Dermis microvascular lymphatic vessel endothelial cell (primary cell): ENCODE data around the gene BLID. TPM values are rescaled to one million over a fixed set of nuclear protein-coding genes. Genes with fewer than 3 reads are reported as not detected.

Experiments used
- DNase-seq, 2 donors: peaks; one replicate each; pipeline versions ENCODE4 v3.0.0 to v3.0.0-alpha.2; 2010; ENCODE audit warnings: low read depth in 2 of 2
- total RNA-seq: library from RNA; depleted of rRNA; stranded (reverse); fragments of >200 nt; gene quantifications from 2 replicates; pipeline ENCODE4 v1.2.1, GENCODE V29; 2014

BLID gene
- 0.13 and 0.39 TPM in 2 replicates for total RNA-seq

GRCh38 chr11:122115524-122116379 is at the start of gene BLID:
Gene BLID (minus strand): TSS chr11:122116215. CDS start chr11:122115922, 293 bp downstream.
- peak in 1 of 2 donors; percentile 30 for DNase-seq

- DNase-seq: no peak
These were observed 47.2 kb upstream of the BLID start for GRCh38 chr11:122163053-122163819.

- DNase-seq: no peak
These were observed 46.1 kb upstream of the BLID start for GRCh38 chr11:122162095-122162494.

GRCh38 chr11:122160841-122161590 is 45.0 kb upstream of the BLID start:
- DNase-seq: peak in 1 of 2 donors; percentile 46

- DNase-seq: no peak
These were observed 43.8 kb upstream of the BLID start for GRCh38 chr11:122159861-122160260.

- DNase-seq: no peak
These were observed 43.2 kb upstream of the BLID start for GRCh38 chr11:122159173-122159721.

GRCh38 chr11:122158171-122158570 is 42.2 kb upstream of the BLID start:
- DNase-seq: no peak

GRCh38 chr11:122157653-122158161 is 41.7 kb upstream of the BLID start:
- DNase-seq: peak in 1 of 2 donors; percentile 15

GRCh38 chr11:122156940-122157382 is 40.9 kb upstream of the BLID start:
- DNase-seq: peak; percentile 29 to 87

GRCh38 chr11:122155765-122156527 is 39.9 kb upstream of the BLID start:
- DNase-seq: no peak

- no peak for DNase-seq
These were observed 39.0 kb upstream of the BLID start for GRCh38 chr11:122154994-122155393.

- no peak for DNase-seq
These were observed 38.2 kb upstream of the BLID start for GRCh38 chr11:122154227-122154626.

GRCh38 chr11:122153746-122154145 is 37.7 kb upstream of the BLID start:
- no peak for DNase-seq

GRCh38 chr11:122150216-122151124 is 34.5 kb upstream of the BLID start:
- no peak for DNase-seq

- no peak for DNase-seq
These were observed 33.2 kb upstream of the BLID start for GRCh38 chr11:122149202-122149601.

- peak in 1 of 2 donors; percentile 41 for DNase-seq
These were observed 30.5 kb upstream of the BLID start for GRCh38 chr11:122146475-122146874.

GRCh38 chr11:122145715-122146274 is 29.8 kb upstream of the BLID start:
- no peak for DNase-seq

- no peak for DNase-seq
These were observed 28.7 kb upstream of the BLID start for GRCh38 chr11:122144752-122145151.

- no peak for DNase-seq
These were observed 25.7 kb upstream of the BLID start for GRCh38 chr11:122141725-122142124.
